CD14-positive monocyte (primary cell): ENCODE data around the gene CCBE1. TPM values are rescaled to one million over a fixed set of nuclear protein-coding genes. Genes with fewer than 3 reads are reported as not detected.

Source experiments
- DNase-seq, 3 donors: peaks; one replicate each; pipeline ENCODE4 v3.0.0-alpha.2; 2011 to 2022
- H2AFZ ChIP-seq: 2 replicates; pipeline ENCODE4 v1.6.0; 2012; ENCODE audit warnings: mild to moderate bottlenecking, low read depth, low read length, inconsistent platforms; ENCODE audit not compliant: insufficient read depth, poor library complexity, severe bottlenecking
- H3K27ac ChIP-seq, 2 donors: 1 replicate in 1 of 2; 2 replicates in 1 of 2; pipeline ENCODE4 v1.5.1; 2012 to 2013; ENCODE audit warnings: low read length in 2 of 2, control low read depth in 1 of 2, inconsistent platforms in 1 of 2, low read depth in 1 of 2, mild to moderate bottlenecking in 1 of 2
- H3K27me3 ChIP-seq, 2 donors: one replicate each; pipeline versions ENCODE4 v1.6.0 to v1.6.1; 2011 to 2013; ENCODE audit warnings: low read length in 2 of 2; ENCODE audit not compliant: control insufficient read depth in 2 of 2, insufficient read depth in 2 of 2
- H3K36me3 ChIP-seq, 2 donors: replicated peaks in 1 of 2; 1 replicate in 1 of 2; 2 replicates in 1 of 2; pipeline versions ENCODE4 v1.5.1 to v1.6.1; 2012 to 2013; ENCODE audit warnings: low read length in 2 of 2, control low read depth in 1 of 2, inconsistent platforms in 1 of 2, mild to moderate bottlenecking in 1 of 2; ENCODE audit not compliant: insufficient read depth in 2 of 2, control insufficient read depth in 1 of 2
- H3K4me1 ChIP-seq, 2 donors: 1 replicate in 1 of 2; 2 replicates in 1 of 2; pipeline versions ENCODE4 v1.5.1 to v1.6.1; 2012 to 2013; ENCODE audit warnings: low read length in 2 of 2, control low read depth in 1 of 2, inconsistent platforms in 1 of 2, mild to moderate bottlenecking in 1 of 2, moderate library complexity in 1 of 2; ENCODE audit not compliant: insufficient read depth in 2 of 2, control insufficient read depth in 1 of 2
- H3K4me2 ChIP-seq: replicated peaks from 2 replicates; pipeline ENCODE3; 2012; ENCODE audit warnings: low read length, moderate library complexity, mild to moderate bottlenecking; ENCODE audit not compliant: poor library complexity, severe bottlenecking; ENCODE audit errors: extremely low read depth
- H3K4me3 ChIP-seq, 3 experiments: fragments of 200-600 bp in 1 of 3; sonication (generic) in 1 of 3; replicated peaks in 1 of 3; 1 replicate in 2 of 3; 2 replicates in 1 of 3; pipeline ENCODE4 v1.5.1; 2011 to 2013; ENCODE audit warnings: low read length in 3 of 3, mild to moderate bottlenecking in 3 of 3, control low read depth in 2 of 3, low read depth in 2 of 3, inconsistent platforms in 1 of 3, moderate library complexity in 1 of 3
- H3K79me2 ChIP-seq: 2 replicates; pipeline ENCODE4 v1.6.0; 2012; ENCODE audit warnings: mild to moderate bottlenecking, control low read depth, inconsistent platforms, low read length, moderate library complexity; ENCODE audit not compliant: insufficient read depth
- H3K9ac ChIP-seq: 2 replicates; pipeline ENCODE4 v1.6.0; 2017; ENCODE audit warnings: low read length, mild to moderate bottlenecking; ENCODE audit not compliant: insufficient read depth, poor library complexity, severe bottlenecking
- H3K9me3 ChIP-seq, 2 donors: replicated peaks in 1 of 2; 1 replicate in 1 of 2; 2 replicates in 1 of 2; pipeline versions ENCODE4 v1.5.1 to v1.6.1; 2012 to 2013; ENCODE audit warnings: low read length in 2 of 2, control low read depth in 1 of 2; ENCODE audit not compliant: control insufficient read depth in 1 of 2, insufficient read depth in 1 of 2
- H4K20me1 ChIP-seq: 2 replicates; pipeline ENCODE4 v1.6.0; 2012; ENCODE audit warnings: mild to moderate bottlenecking, low read length, control low read depth, moderate library complexity; ENCODE audit not compliant: insufficient read depth
- H3K27ac Mint-ChIP-seq, 7 donors: one replicate each; pipeline ENCODE4 v1.8.0; 2020; ENCODE audit warnings: mild to moderate bottlenecking in 7 of 7, mixed read lengths in 7 of 7, moderate library complexity in 6 of 7, inconsistent platforms in 2 of 7
- H3K27me3 Mint-ChIP-seq, 3 donors: one replicate each; pipeline ENCODE4 v1.8.0; 2021 to 2022; ENCODE audit warnings: low read depth in 3 of 3, mild to moderate bottlenecking in 3 of 3, mixed read lengths in 3 of 3, moderate library complexity in 3 of 3, inconsistent platforms in 1 of 3
- H3K36me3 Mint-ChIP-seq, 2 donors: one replicate each; pipeline ENCODE4 v1.8.0; 2020; ENCODE audit warnings: mixed read lengths in 2 of 2, inconsistent platforms in 1 of 2, mild to moderate bottlenecking in 1 of 2
- H3K4me1 Mint-ChIP-seq: one replicate; pipeline ENCODE4 v1.8.0; 2020; ENCODE audit warnings: mild to moderate bottlenecking, mixed read lengths
- H3K4me3 Mint-ChIP-seq, 2 donors: one replicate each; pipeline ENCODE4 v1.8.0; 2020; ENCODE audit warnings: mild to moderate bottlenecking in 2 of 2, mixed read lengths in 2 of 2, moderate library complexity in 1 of 2
- H3K9me3 Mint-ChIP-seq, 7 donors: one replicate each; pipeline ENCODE4 v1.8.0; 2020 to 2022; ENCODE audit warnings: mixed read lengths in 7 of 7, mild to moderate bottlenecking in 6 of 7, moderate library complexity in 6 of 7, inconsistent platforms in 2 of 7
- CTCF ChIP-seq: fragments of 200-600 bp; IDR thresholded peaks from one replicate; pipeline ENCODE4 v1.8.0; 2022; ENCODE audit warnings: antibody characterized with exemption, mild to moderate bottlenecking
- WGBS: methylation state at CpG from one replicate; pipeline ENCODE4 v1.1.5; 2013; ENCODE audit warnings: missing lambda C conversion rate; ENCODE audit not compliant: insufficient coverage; 5-methylcytosine and 5-hydroxymethylcytosine counted together
- intact Hi-C, 2 donors: fragments of 100-400 bp; cut with micrococcal nuclease; formaldehyde crosslinking; loops; one replicate each; pipeline versions ENCODE4 v1.15.0 to v1.15.1; 2023
- polyA plus RNA-seq, 3 donors: library from polyadenylated mRNA; depleted of rRNA in 1 of 3; unstranded in 2 of 3; stranded (reverse) in 1 of 3; fragments of 300-500 nt in 2 of 3; fragments of >200 nt in 1 of 3; fragmentation: Illumina TruSeq in 2 of 3; gene quantifications; 1 replicate in 2 of 3; 2 replicates in 1 of 3; pipeline ENCODE4 v1.2.3, GENCODE V29; 2012 to 2021

The CCBE1 gene
- polyA plus RNA-seq, 3 donors, result not detected

DNA sequence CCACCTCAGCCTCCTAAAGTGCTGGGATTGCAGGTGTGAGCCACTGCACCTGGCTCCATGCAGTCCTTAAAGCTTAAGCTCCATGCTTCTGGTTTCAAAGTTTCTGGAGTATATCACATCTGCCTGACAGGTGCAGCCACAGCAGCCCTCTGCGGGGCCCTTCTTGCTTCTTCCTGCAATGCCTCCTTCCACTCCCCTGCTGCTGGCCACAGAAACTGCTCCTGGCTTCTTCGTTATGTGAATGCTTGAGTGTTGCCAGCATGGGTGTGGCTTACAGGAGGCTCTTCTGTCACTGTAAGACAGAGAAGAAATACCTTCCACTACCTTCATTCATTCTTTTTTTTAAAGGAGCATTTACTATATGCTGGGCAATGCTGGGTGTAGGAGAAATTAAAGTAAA lies 10.1 kb upstream of the CCBE1 start:
- H3K27me3 Mint-ChIP-seq, result peaks cover 1 to 3% (median 3%) of the 10 kb centered on the region in 3 donors
- TF ChIP-seq CTCF, result no peak
- no peak overlapping the region for H3K27ac Mint-ChIP-seq
- Histone ChIP-seq H3K36me3 (no peaks in the 10 kb centered on the region), H3K4me1 (no peaks in the 10 kb centered on the region), H3K27me3 (no peaks in the 10 kb centered on the region), H4K20me1 (no peaks in the 10 kb centered on the region), H2AFZ (no peak overlapping the region), H3K9ac (no peak overlapping the region), H3K27ac (no peak overlapping the region), H3K4me2 (no peak overlapping the region), H3K79me2 (no peaks in the 10 kb centered on the region), H3K9me3 (no peaks in the 10 kb centered on the region), H3K4me3 (no peak overlapping the region)
- H3K36me3 Mint-ChIP-seq, result no peaks in the 10 kb centered on the region
- H3K4me3 Mint-ChIP-seq, result no peak overlapping the region
- 60% methylated on average over 1 of the region's 2 CpGs for WGBS
- no peak for DNase-seq
- H3K4me1 Mint-ChIP-seq, result no peaks in the 10 kb centered on the region
- H3K9me3 Mint-ChIP-seq, result peaks cover 0 to 5% (median 0%) of the 10 kb centered on the region in 7 donors
- intact Hi-C loops, result no loop called here

DNA sequence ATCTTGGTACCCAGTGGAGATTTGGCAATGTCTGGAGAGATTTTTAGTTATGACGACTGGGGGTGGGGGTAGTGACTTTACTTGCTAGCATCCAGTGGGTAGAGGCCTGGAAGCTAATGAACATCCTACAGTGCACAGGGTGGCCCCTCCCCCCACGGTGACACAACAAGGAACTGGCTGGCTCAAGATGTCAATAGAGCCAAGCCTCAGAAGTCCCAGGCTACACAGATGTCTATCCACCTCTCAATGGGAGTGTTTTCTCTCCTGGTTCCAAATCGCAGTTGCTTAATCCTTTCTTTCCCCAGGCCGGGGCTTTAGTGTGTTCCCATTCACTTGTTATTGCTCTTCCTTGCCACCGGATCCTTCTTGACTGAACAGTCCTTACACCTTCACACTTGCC lies 9.3 kb upstream of the CCBE1 start:
- H3K27me3 ChIP-seq, result no peaks in the 10 kb centered on the region
- no peaks in the 10 kb centered on the region for H3K9me3 ChIP-seq
- no peak for TF ChIP-seq CTCF
- H3K36me3 ChIP-seq, result no peaks in the 10 kb centered on the region
- Mint-ChIP-seq H3K27me3 (peaks cover 1 to 3% (median 3%) of the 10 kb centered on the region in 3 donors), H3K4me1 (no peaks in the 10 kb centered on the region), H3K4me3 (no peak overlapping the region), H3K27ac (no peak overlapping the region), H3K36me3 (no peaks in the 10 kb centered on the region), H3K9me3 (peaks cover 0 to 5% (median 0%) of the 10 kb centered on the region in 7 donors)
- H3K4me1 ChIP-seq, result no peaks in the 10 kb centered on the region
- no peak overlapping the region for H2AFZ ChIP-seq
- H3K4me3 ChIP-seq, result no peak overlapping the region
- H3K4me2 ChIP-seq, result no peak overlapping the region
- no peak for DNase-seq
- H3K27ac ChIP-seq, result no peak overlapping the region
- 76% methylated on average over 4 of the region's 5 CpGs for WGBS
- no peaks in the 10 kb centered on the region for H4K20me1 ChIP-seq
- intact Hi-C loops, result no loop called here
- no peaks in the 10 kb centered on the region for H3K79me2 ChIP-seq
- no peak overlapping the region for H3K9ac ChIP-seq
